Activated naive CD8-positive, alpha-beta T cell treated with anti-CD3 and anti-CD28 coated beads for 36 hours (primary cell): Measurements from ENCODE around the gene BIN2. TPM values are rescaled to one million over a fixed set of nuclear protein-coding genes. Genes with fewer than 3 reads are reported as not detected.
"Not testable (repeated sequence)": the region's sequence is repeated elsewhere in the genome, so short reads cannot be mapped to it uniquely, and the experiment has no call there.

Experiments used
- DNase-seq: peaks from one replicate; pipeline ENCODE4 v3.0.0; 2021
- H3K27ac Mint-ChIP-seq: one replicate; pipeline ENCODE4 v1.8.0; 2022; ENCODE audit warnings: mild to moderate bottlenecking, moderate library complexity, mixed read lengths
- H3K27me3 Mint-ChIP-seq: one replicate; pipeline ENCODE4 v1.8.0; 2022; ENCODE audit warnings: mild to moderate bottlenecking, mixed read lengths
- H3K36me3 Mint-ChIP-seq: one replicate; pipeline ENCODE4 v1.8.0; 2021; ENCODE audit warnings: mild to moderate bottlenecking, mixed read lengths
- H3K4me1 Mint-ChIP-seq: one replicate; pipeline ENCODE4 v1.8.0; 2021; ENCODE audit warnings: mixed read lengths
- H3K4me3 Mint-ChIP-seq: one replicate; pipeline ENCODE4 v1.8.0; 2022; ENCODE audit warnings: mild to moderate bottlenecking, moderate library complexity, mixed read lengths
- H3K9me3 Mint-ChIP-seq: one replicate; pipeline ENCODE4 v1.8.0; 2022; ENCODE audit warnings: mixed read lengths
- total RNA-seq, 2 experiments: library from RNA; stranded (reverse); gene quantifications; one replicate each; pipeline ENCODE4 v1.2.3, GENCODE V29; 2021

BIN2 gene
- total RNA-seq, 2 experiments from 2014 or later, result 32.0 to 34.2 TPM

GRCh38 chr12:51358496-51358895 lies 34.5 kb upstream of the BIN2 start:
- Mint-ChIP-seq H3K4me1 (peaks cover 11% of the 10 kb centered on the region), H3K9me3 (no peaks in the 10 kb centered on the region), H3K27ac (no peak overlapping the region), H3K27me3 (no peaks in the 10 kb centered on the region), H3K4me3 (no peak overlapping the region), H3K36me3 (peaks cover 21% of the 10 kb centered on the region)
- DNase-seq, result no peak

GRCh38 chr12:51357374-51358047 lies 33.5 kb upstream of the BIN2 start:
- H3K4me3 Mint-ChIP-seq, result no peak overlapping the region
- DNase-seq, result peak; percentile 14
- H3K36me3 Mint-ChIP-seq, result peaks cover 21% of the 10 kb centered on the region
- H3K9me3 Mint-ChIP-seq, result no peaks in the 10 kb centered on the region
- no peaks in the 10 kb centered on the region for H3K27me3 Mint-ChIP-seq
- H3K4me1 Mint-ChIP-seq, result peaks cover 11% of the 10 kb centered on the region
- H3K27ac Mint-ChIP-seq, result no peak overlapping the region

- Mint-ChIP-seq H3K36me3 (peaks cover 6% of the 10 kb centered on the region), H3K27me3 (no peaks in the 10 kb centered on the region), H3K4me1 (no peaks in the 10 kb centered on the region), H3K27ac (no peak overlapping the region), H3K9me3 (no peaks in the 10 kb centered on the region), H3K4me3 (no peak overlapping the region)
- DNase-seq, result peak; percentile 17
Measured at GRCh38 chr12:51351913-51352532, 28.0 kb upstream of the BIN2 start.

GRCh38 chr12:51349026-51349425 lies 25.1 kb upstream of the BIN2 start:
- DNase-seq, result no peak
- no peak overlapping the region for H3K27ac Mint-ChIP-seq
- H3K9me3 Mint-ChIP-seq, result no peaks in the 10 kb centered on the region

GRCh38 chr12:51348116-51348515 lies 24.1 kb upstream of the BIN2 start:
- Mint-ChIP-seq H3K27me3 (no peaks in the 10 kb centered on the region), H3K36me3 (no peaks in the 10 kb centered on the region)

More at GRCh38 chr12:51349026-51349425, 25.1 kb upstream of the BIN2 start:
- no peak overlapping the region for H3K4me3 Mint-ChIP-seq
- no peaks in the 10 kb centered on the region for H3K27me3 Mint-ChIP-seq
- no peaks in the 10 kb centered on the region for H3K4me1 Mint-ChIP-seq
- H3K36me3 Mint-ChIP-seq, result no peaks in the 10 kb centered on the region

GRCh38 chr12:51346581-51346980 lies 22.6 kb upstream of the BIN2 start, which contains the start of gene CELA1:
Gene CELA1 (minus strand): TSS chr12:51346679. CDS start chr12:51346638, 41 bp downstream.
- H3K36me3 Mint-ChIP-seq, result no peaks in the 10 kb centered on the region
- H3K27me3 Mint-ChIP-seq, result no peaks in the 10 kb centered on the region
- H3K4me1 Mint-ChIP-seq, result peaks cover 15% of the 10 kb centered on the region
- no peaks in the 10 kb centered on the region for H3K9me3 Mint-ChIP-seq
- no peak within 1 kb of the TSS for H3K4me3 Mint-ChIP-seq
- peak within 1 kb of the TSS; percentile 69 for H3K27ac Mint-ChIP-seq
- no peak for DNase-seq

More at GRCh38 chr12:51348116-51348515, 24.1 kb upstream of the BIN2 start:
- DNase-seq, result no peak
- Mint-ChIP-seq H3K4me3 (no peak overlapping the region), H3K27ac (no peak overlapping the region), H3K4me1 (peaks cover 4% of the 10 kb centered on the region), H3K9me3 (no peaks in the 10 kb centered on the region)

GRCh38 chr12:51345681-51346080 lies 21.7 kb upstream of the BIN2 start:
- Mint-ChIP-seq H3K9me3 (no peaks in the 10 kb centered on the region), H3K36me3 (no peaks in the 10 kb centered on the region), H3K27ac (peak overlapping the region; percentile 69), H3K4me1 (peaks cover 21% of the 10 kb centered on the region), H3K27me3 (no peaks in the 10 kb centered on the region), H3K4me3 (no peak overlapping the region)
- DNase-seq, result no peak

- H3K4me3 Mint-ChIP-seq, result no peak overlapping the region
- H3K36me3 Mint-ChIP-seq, result no peaks in the 10 kb centered on the region
- H3K9me3 Mint-ChIP-seq, result no peaks in the 10 kb centered on the region
- no peak for DNase-seq
- no peaks in the 10 kb centered on the region for H3K27me3 Mint-ChIP-seq
- no peak overlapping the region for H3K27ac Mint-ChIP-seq
- peaks cover 21% of the 10 kb centered on the region for H3K4me1 Mint-ChIP-seq
Measured at GRCh38 chr12:51343201-51343600, 19.2 kb upstream of the BIN2 start.

GRCh38 chr12:51342416-51342815 lies 18.4 kb upstream of the BIN2 start:
- no peaks in the 10 kb centered on the region for H3K9me3 Mint-ChIP-seq
- no peaks in the 10 kb centered on the region for H3K27me3 Mint-ChIP-seq
- no peaks in the 10 kb centered on the region for H3K36me3 Mint-ChIP-seq
- H3K27ac Mint-ChIP-seq, result no peak overlapping the region
- peak; percentile 25 for DNase-seq
- H3K4me3 Mint-ChIP-seq, result no peak overlapping the region
- peaks cover 21% of the 10 kb centered on the region for H3K4me1 Mint-ChIP-seq

- DNase-seq, result peak; percentile 57
- Mint-ChIP-seq H3K4me3 (no peak overlapping the region), H3K9me3 (no peaks in the 10 kb centered on the region), H3K36me3 (no peaks in the 10 kb centered on the region), H3K27me3 (no peaks in the 10 kb centered on the region), H3K27ac (no peak overlapping the region), H3K4me1 (peaks cover 21% of the 10 kb centered on the region)
Measured at GRCh38 chr12:51341251-51342007, 17.5 kb upstream of the BIN2 start.

GRCh38 chr12:51339750-51340149 lies 15.8 kb upstream of the BIN2 start:
- H3K4me3 Mint-ChIP-seq, result no peak overlapping the region
- no peak for DNase-seq
- no peak overlapping the region for H3K27ac Mint-ChIP-seq
- H3K27me3 Mint-ChIP-seq, result no peaks in the 10 kb centered on the region
- peaks cover 21% of the 10 kb centered on the region for H3K4me1 Mint-ChIP-seq
- no peaks in the 10 kb centered on the region for H3K9me3 Mint-ChIP-seq
- H3K36me3 Mint-ChIP-seq, result no peaks in the 10 kb centered on the region

GRCh38 chr12:51337336-51337735 lies 13.4 kb upstream of the BIN2 start:
- not testable (repeated sequence) for H3K36me3 Mint-ChIP-seq, H3K27me3 Mint-ChIP-seq, H3K27ac Mint-ChIP-seq, DNase-seq, H3K9me3 Mint-ChIP-seq, H3K4me3 Mint-ChIP-seq
- H3K4me1 Mint-ChIP-seq, result peaks cover 13% of the 10 kb centered on the region

GRCh38 chr12:51335931-51336330 lies 12.0 kb upstream of the BIN2 start:
- no peaks in the 10 kb centered on the region for H3K27me3 Mint-ChIP-seq
- no peak overlapping the region for H3K27ac Mint-ChIP-seq
- no peak for DNase-seq
- H3K9me3 Mint-ChIP-seq, result no peaks in the 10 kb centered on the region
- H3K4me1 Mint-ChIP-seq, result peaks cover 7% of the 10 kb centered on the region
- no peak overlapping the region for H3K4me3 Mint-ChIP-seq
- no peaks in the 10 kb centered on the region for H3K36me3 Mint-ChIP-seq

GRCh38 chr12:51334764-51335163 lies 10.8 kb upstream of the BIN2 start:
- H3K36me3 Mint-ChIP-seq, result no peaks in the 10 kb centered on the region
- DNase-seq, result no peak
- H3K4me1 Mint-ChIP-seq, result peaks cover 12% of the 10 kb centered on the region
- no peak overlapping the region for H3K4me3 Mint-ChIP-seq
- H3K9me3 Mint-ChIP-seq, result no peaks in the 10 kb centered on the region
- H3K27me3 Mint-ChIP-seq, result no peaks in the 10 kb centered on the region
- no peak overlapping the region for H3K27ac Mint-ChIP-seq

- H3K4me3 Mint-ChIP-seq, result no peak overlapping the region
- DNase-seq, result no peak
- no peaks in the 10 kb centered on the region for H3K36me3 Mint-ChIP-seq
- peaks cover 23% of the 10 kb centered on the region for H3K4me1 Mint-ChIP-seq
- H3K9me3 Mint-ChIP-seq, result no peaks in the 10 kb centered on the region
- no peak overlapping the region for H3K27ac Mint-ChIP-seq
- H3K27me3 Mint-ChIP-seq, result no peaks in the 10 kb centered on the region
Measured at GRCh38 chr12:51333536-51333935, 9.6 kb upstream of the BIN2 start.
